Measurements from ENCODE around the gene APOL4. TPM values are rescaled to one million over a fixed set of nuclear protein-coding genes. Genes with fewer than 3 reads are reported as not detected.

APOL4 gene
- total and polyA plus RNA-seq, 2 of the 4 experiments (the other 2 are of a cell fraction), result 0.07 TPM; not detected in 1

DNA sequence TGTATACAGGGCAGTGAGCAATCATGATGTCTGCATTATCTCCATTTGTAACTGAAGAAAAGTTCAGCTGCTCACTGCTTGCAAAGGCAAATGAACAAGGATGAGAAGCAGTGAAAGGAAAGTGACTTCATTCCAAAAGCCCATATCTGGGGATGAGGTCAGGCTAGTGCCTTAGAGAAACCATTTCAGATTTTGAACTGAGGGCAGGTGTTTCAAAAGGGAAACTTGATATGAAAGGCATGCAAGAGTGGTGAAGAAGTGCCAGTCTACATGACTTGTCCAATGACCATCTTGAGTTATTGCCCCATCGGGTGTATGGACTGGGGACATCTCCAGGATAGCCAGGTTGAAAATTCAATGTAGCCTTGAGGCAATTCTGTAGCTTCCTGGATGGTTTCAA lies 7.3 kb upstream of the APOL4 start:
- in situ Hi-C loops (cut with MboI; ENCODE audit: low sequenced_read_pairs) (no loop called here), intact Hi-C loops (cut with micrococcal nuclease) (no loop called here), dilution Hi-C loops (cut with HindIII; ENCODE audit: low sequenced_read_pairs, unreplicated experiment) (no loop called here)
- Histone ChIP-seq H3K14ac (replicated peaks; ENCODE audit: low read depth, low read length) (no peak overlapping the region), H3K4me2 (ENCODE audit: low read depth, low read length) (no peak overlapping the region), H3K23ac (ENCODE audit: low read depth, low read length) (no peak overlapping the region), H3K18ac (ENCODE audit: low read depth, low read length) (no peak overlapping the region), H3K9ac (ENCODE audit: low read depth, low read length) (no peak overlapping the region), H4K5ac (ENCODE audit: low read depth, low read length) (no peak overlapping the region), H3K27ac (ENCODE audit: insufficient read depth, low read length) (no peak overlapping the region), H2BK15ac (ENCODE audit: low read depth, low read length) (no peak overlapping the region), H3K9me3 (ENCODE audit: control insufficient read depth, insufficient read depth, low read length) (0 out of 2 replicates have a peak, but pooled peaks cover 2% of the 10 kb centered on the region), H2BK5ac (ENCODE audit: low read depth, low read length, poor library complexity, severe bottlenecking) (no peak overlapping the region), H3K4me3 (ENCODE audit: insufficient read depth, low read depth, low read length) (no peak overlapping the region), H3K4ac (ENCODE audit: low read depth, low read length) (no peak overlapping the region), H3K27me3 (ENCODE audit: control insufficient read depth, insufficient read depth, low read length) (peaks cover 24% of the 10 kb centered on the region), H2AFZ (replicated peaks; ENCODE audit: low read length, poor library complexity) (no peak overlapping the region), H4K8ac (ENCODE audit: low read depth in 2 of 2, low read length in 2 of 2) (no peak overlapping the region), H4K91ac (ENCODE audit: insufficient read depth, low read depth, low read length) (no peak overlapping the region), H2AK9ac (replicated peaks; ENCODE audit: low read depth, low read length, poor library complexity) (no peak overlapping the region), H2AK5ac (ENCODE audit: low read depth, low read length) (no peak overlapping the region), H4K20me1 (ENCODE audit: insufficient read depth, low read length) (no peaks in the 10 kb centered on the region), H3K4me1 (ENCODE audit: control insufficient read depth, insufficient read depth, low read length) (no peaks in the 10 kb centered on the region), H3K79me1 (ENCODE audit: low read depth in 1 of 2, low read length in 2 of 2) (no peaks in the 10 kb centered on the region), H3K56ac (ENCODE audit: extremely low read depth, insufficient read depth, low read length) (no peak overlapping the region), H2BK20ac (ENCODE audit: low read depth, low read length) (no peak overlapping the region), H3K9me1 (ENCODE audit: insufficient read depth, low read length) (no peaks in the 10 kb centered on the region; the same call in 1 of the 2 replicates), H3K36me3 (ENCODE audit: control insufficient read depth, insufficient read depth, low read length) (no peaks in the 10 kb centered on the region), H2BK120ac (ENCODE audit: low read depth, low read length) (no peak overlapping the region)
- no CpG with 5 or more reads among the region's 1 CpG for WGBS, 2 experiments (ENCODE audit: extremely low coverage in 2 of 2, insufficient read length in 1 of 2)
- ATAC-seq (ENCODE audit: low read depth) (no peak), DNase-seq (no peak)
- no TSS peak for BruUV-seq (replicated peaks)
- TF ChIP-seq, protein P1, sequence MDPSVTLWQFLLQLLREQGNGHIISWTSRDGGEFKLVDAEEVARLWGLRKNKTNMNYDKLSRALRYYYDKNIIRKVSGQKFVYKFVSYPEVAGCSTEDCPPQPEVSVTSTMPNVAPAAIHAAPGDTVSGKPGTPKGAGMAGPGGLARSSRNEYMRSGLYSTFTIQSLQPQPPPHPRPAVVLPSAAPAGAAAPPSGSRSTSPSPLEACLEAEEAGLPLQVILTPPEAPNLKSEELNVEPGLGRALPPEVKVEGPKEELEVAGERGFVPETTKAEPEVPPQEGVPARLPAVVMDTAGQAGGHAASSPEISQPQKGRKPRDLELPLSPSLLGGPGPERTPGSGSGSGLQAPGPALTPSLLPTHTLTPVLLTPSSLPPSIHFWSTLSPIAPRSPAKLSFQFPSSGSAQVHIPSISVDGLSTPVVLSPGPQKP (IDR thresholded peaks at IDR 0.05; ENCODE audit: borderline replicate concordance, low read depth, low read length), result no peak
- TF ChIP-seq SMC3 (IDR thresholded peaks at IDR 0.05; ENCODE audit: low read depth, low read length), result no peak
- TF ChIP-seq FOS (IDR thresholded peaks at IDR 0.05; ENCODE audit: low read depth, low read length), result no peak
- no peak for TF ChIP-seq POLR2A (IDR thresholded peaks at IDR 0.05; ENCODE audit: low read depth, low read length)
- TF ChIP-seq RAD21 (IDR thresholded peaks at IDR 0.05; ENCODE audit: low read length), result no peak
- TF ChIP-seq RCOR1 (IDR thresholded peaks at IDR 0.05; ENCODE audit: insufficient replicate concordance, low read length), result no peak
- no peak for TF ChIP-seq MXI1 (IDR thresholded peaks at IDR 0.05; ENCODE audit: borderline replicate concordance, low read depth, low read length)
- TF ChIP-seq MAFK (IDR thresholded peaks at IDR 0.05; ENCODE audit: low read depth, low read length), result no peak
- no peak for TF ChIP-seq BHLHE40 (IDR thresholded peaks at IDR 0.05; ENCODE audit: low read depth, low read length)
- no peak for TF ChIP-seq RFX5 (IDR thresholded peaks at IDR 0.05; ENCODE audit: low read depth, low read length)
- TF ChIP-seq MAZ (IDR thresholded peaks at IDR 0.05; ENCODE audit: borderline replicate concordance, low read depth, low read length), result no peak
- no peak for TF ChIP-seq CHD1 (IDR thresholded peaks at IDR 0.05; ENCODE audit: low read depth, low read length)
- TF ChIP-seq, protein P2, sequence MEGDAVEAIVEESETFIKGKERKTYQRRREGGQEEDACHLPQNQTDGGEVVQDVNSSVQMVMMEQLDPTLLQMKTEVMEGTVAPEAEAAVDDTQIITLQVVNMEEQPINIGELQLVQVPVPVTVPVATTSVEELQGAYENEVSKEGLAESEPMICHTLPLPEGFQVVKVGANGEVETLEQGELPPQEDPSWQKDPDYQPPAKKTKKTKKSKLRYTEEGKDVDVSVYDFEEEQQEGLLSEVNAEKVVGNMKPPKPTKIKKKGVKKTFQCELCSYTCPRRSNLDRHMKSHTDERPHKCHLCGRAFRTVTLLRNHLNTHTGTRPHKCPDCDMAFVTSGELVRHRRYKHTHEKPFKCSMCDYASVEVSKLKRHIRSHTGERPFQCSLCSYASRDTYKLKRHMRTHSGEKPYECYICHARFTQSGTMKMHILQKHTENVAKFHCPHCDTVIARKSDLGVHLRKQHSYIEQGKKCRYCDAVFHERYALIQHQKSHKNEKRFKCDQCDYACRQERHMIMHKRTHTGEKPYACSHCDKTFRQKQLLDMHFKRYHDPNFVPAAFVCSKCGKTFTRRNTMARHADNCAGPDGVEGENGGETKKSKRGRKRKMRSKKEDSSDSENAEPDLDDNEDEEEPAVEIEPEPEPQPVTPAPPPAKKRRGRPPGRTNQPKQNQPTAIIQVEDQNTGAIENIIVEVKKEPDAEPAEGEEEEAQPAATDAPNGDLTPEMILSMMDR (conservative IDR thresholded peaks at IDR 0.05; ENCODE audit: low read depth, low read length), result no peak
- TF ChIP-seq, protein P3, sequence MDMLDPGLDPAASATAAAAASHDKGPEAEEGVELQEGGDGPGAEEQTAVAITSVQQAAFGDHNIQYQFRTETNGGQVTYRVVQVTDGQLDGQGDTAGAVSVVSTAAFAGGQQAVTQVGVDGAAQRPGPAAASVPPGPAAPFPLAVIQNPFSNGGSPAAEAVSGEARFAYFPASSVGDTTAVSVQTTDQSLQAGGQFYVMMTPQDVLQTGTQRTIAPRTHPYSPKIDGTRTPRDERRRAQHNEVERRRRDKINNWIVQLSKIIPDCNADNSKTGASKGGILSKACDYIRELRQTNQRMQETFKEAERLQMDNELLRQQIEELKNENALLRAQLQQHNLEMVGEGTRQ (IDR thresholded peaks at IDR 0.05; ENCODE audit: low read depth, low read length), result no peak
- no peak for TF ChIP-seq CEBPB (IDR thresholded peaks at IDR 0.05; ENCODE audit: low read depth, low read length)
- TF ChIP-seq NFE2L2 (IDR thresholded peaks at IDR 0.05; ENCODE audit: low read depth, low read length), result no peak
- ChIA-PET CTCF (no interaction called here), POLR2A (ENCODE audit: unreplicated experiment) (no interaction called here)
